ENCODE data around the gene KDM4D.
"Not testable (repeated sequence)": the region's sequence is repeated elsewhere in the genome, so short reads cannot be mapped to it uniquely, and the experiment has no call there.

- not testable (repeated sequence) for TF ChIP-seq DNMT1 (IDR thresholded peaks at IDR 0.05); REST (IDR thresholded peaks at IDR 0.05; ENCODE audit: borderline replicate concordance); REST (CRISPR knock-in tag; IDR thresholded peaks at IDR 0.05; ENCODE audit: low read depth); MYC (IDR thresholded peaks at IDR 0.05; ENCODE audit: low read depth, low read length); MYC (CRISPR knock-in tag; IDR thresholded peaks at IDR 0.05; ENCODE audit: borderline replicate concordance, low read depth); GATA2 (CRISPR knock-in tag; IDR thresholded peaks at IDR 0.05); GTF3C2 (IDR thresholded peaks at IDR 0.05; ENCODE audit: borderline replicate concordance, extremely low read depth, insufficient read length); PATZ1 (CRISPR knock-in tag; IDR thresholded peaks at IDR 0.05; ENCODE audit: borderline replicate concordance); CTCF (IDR thresholded peaks at IDR 0.05 in 2 of 3, conservative IDR thresholded peaks at IDR 0.05 in 1 of 3; ENCODE audit: insufficient read depth in 2 of 3, low read depth in 1 of 3, low read length in 3 of 3); FOSL1 (tag; conservative IDR thresholded peaks at IDR 0.05); ARHGAP35 (IDR thresholded peaks at IDR 0.05; ENCODE audit: partially characterized antibody); JUN (IDR thresholded peaks at IDR 0.05; ENCODE audit: borderline replicate concordance, low read depth, low read length); JUN (CRISPR knock-in tag; IDR thresholded peaks at IDR 0.05; ENCODE audit: borderline replicate concordance); RBM17 (IDR thresholded peaks at IDR 0.05; ENCODE audit: borderline replicate concordance, low read depth, low read length)
Observed at GRCh38 chr11:95037356-95038035, 64.0 kb downstream of the KDM4D start.

Data from K562 (cell line).